Epithelial cell of proximal tubule (primary cell): ENCODE data around the gene OSBPL5. TPM values are rescaled to one million over a fixed set of nuclear protein-coding genes. Genes with fewer than 3 reads are reported as not detected.
"Not testable (repeated sequence)": the region's sequence is repeated elsewhere in the genome, so short reads cannot be mapped to it uniquely, and the experiment has no call there.

Experiments used
- DNase-seq: peaks from one replicate; pipeline ENCODE4 v3.0.0-alpha.2; 2011; ENCODE audit warnings: low read depth
- H3K4me3 ChIP-seq: 2 replicates; pipeline ENCODE4 v1.5.1; 2011; ENCODE audit warnings: low read depth, mild to moderate bottlenecking, low read length
- CTCF ChIP-seq: conservative IDR thresholded peaks from 2 replicates; pipeline ENCODE4 v1.5.1; 2012; ENCODE audit warnings: low read depth, mild to moderate bottlenecking, low read length
- total RNA-seq: library from RNA; depleted of rRNA; stranded (reverse); fragments of >200 nt; gene quantifications from 2 replicates; pipeline ENCODE4 v1.2.3, GENCODE V29; 2015

OSBPL5 gene
- total RNA-seq, 1 donor from 2014 or later, result 25.3 TPM

- TF ChIP-seq CTCF, result no peak
- no peak for DNase-seq
- no peak overlapping the region for H3K4me3 ChIP-seq
Measured at GRCh38 chr11:3121931-3122774, 43.0 kb downstream of the OSBPL5 start.

DNA sequence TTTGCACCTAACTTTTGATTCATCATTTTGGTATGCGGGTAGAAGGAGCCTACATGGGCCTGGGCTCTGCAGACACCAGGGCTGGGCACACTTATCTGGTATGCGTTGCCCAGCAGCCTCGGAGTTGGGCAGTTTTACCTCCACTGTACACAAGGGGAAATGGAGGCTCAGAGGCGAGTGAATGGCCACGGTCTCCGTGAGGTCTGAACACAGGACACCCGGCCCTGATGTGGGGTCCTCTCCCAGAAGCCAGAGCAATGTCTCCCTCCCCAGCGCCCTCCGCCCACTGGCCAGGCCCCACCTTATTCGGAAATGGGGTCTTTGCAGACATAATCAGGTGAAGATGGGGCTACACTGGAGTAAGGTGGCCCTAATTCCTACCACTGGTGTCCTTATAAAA lies 43.7 kb downstream of the OSBPL5 start:
- TF ChIP-seq CTCF, result no peak
- DNase-seq, result no peak
- H3K4me3 ChIP-seq, result no peak overlapping the region

- DNase-seq, result no peak
- TF ChIP-seq CTCF, result no peak
- no peak overlapping the region for H3K4me3 ChIP-seq
Measured at GRCh38 chr11:3120071-3120792, 44.9 kb downstream of the OSBPL5 start.

- TF ChIP-seq CTCF, result no peak
- H3K4me3 ChIP-seq, result no peak overlapping the region
- DNase-seq, result no peak
Measured at GRCh38 chr11:3119141-3119821, 45.8 kb downstream of the OSBPL5 start.

GRCh38 chr11:3115321-3115720 lies 49.8 kb downstream of the OSBPL5 start:
- DNase-seq, result no peak
- H3K4me3 ChIP-seq, result no peak overlapping the region
- no peak for TF ChIP-seq CTCF

DNA sequence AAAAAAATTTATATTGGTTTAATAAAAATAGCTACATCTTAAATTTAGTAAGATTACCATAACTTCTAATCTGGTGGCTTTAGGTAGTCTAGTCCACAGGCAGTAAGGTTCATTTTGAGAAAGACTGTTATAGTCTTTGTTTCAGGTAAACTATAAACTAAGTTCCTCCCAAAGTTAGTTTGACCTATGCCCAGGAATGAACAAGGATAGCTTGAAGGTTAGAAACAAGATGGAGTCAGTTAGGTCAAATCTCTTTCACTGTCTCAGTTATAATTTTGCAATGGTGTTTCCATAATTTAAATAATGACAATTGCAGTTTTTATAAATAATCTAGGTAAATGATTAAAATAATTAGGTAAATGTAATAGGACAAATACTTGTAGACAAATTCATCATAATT lies 51.4 kb downstream of the OSBPL5 start:
- H3K4me3 ChIP-seq, DNase-seq: not testable (repeated sequence)
